Heart left ventricle (tissue), 16 donors: Measurements from ENCODE around the gene KCNA1. TPM values are rescaled to one million over a fixed set of nuclear protein-coding genes. Genes with fewer than 3 reads are reported as not detected.

Experiments
- ATAC-seq, 4 donors: fragments of 200-7000 bp; cut with Tn5 transposase; one replicate each; pipeline ENCODE4 v1.9.1; 2020 to 2022; ENCODE audit warnings: moderate library complexity in 4 of 4, mild to moderate bottlenecking in 3 of 4, moderate number of reproducible peaks in 1 of 4
- DNase-seq, 5 donors: peaks; one replicate each; pipeline ENCODE4 v3.0.0-alpha.2; 2020
- H3K27ac ChIP-seq, 12 donors: fragments of 200-600 bp; sonication (generic) in 4 of 12; one replicate each; pipeline versions ENCODE4 v1.5.0 to v1.8.0; 2016 to 2022; ENCODE audit warnings: mild to moderate bottlenecking in 2 of 12
- H3K27me3 ChIP-seq, 9 donors: fragments of 200-600 bp; sonication (generic) in 2 of 9; one replicate each; pipeline versions ENCODE4 v1.5.1 to v1.8.0; 2016 to 2022; ENCODE audit warnings: mild to moderate bottlenecking in 3 of 9
- H3K36me3 ChIP-seq, 9 donors: fragments of 200-600 bp; sonication (generic) in 2 of 9; one replicate each; pipeline versions ENCODE4 v1.5.0 to v1.8.0; 2018 to 2022; ENCODE audit warnings: mild to moderate bottlenecking in 2 of 9
- H3K4me1 ChIP-seq, 12 donors: fragments of 200-600 bp; sonication (generic) in 4 of 12; one replicate each; pipeline versions ENCODE4 v1.5.0 to v1.8.0; 2016 to 2022; ENCODE audit warnings: mild to moderate bottlenecking in 3 of 12
- H3K4me3 ChIP-seq, 12 donors: fragments of 200-600 bp; sonication (generic) in 4 of 12; one replicate each; pipeline versions ENCODE4 v1.5.0 to v1.8.0; 2017 to 2022; ENCODE audit warnings: mild to moderate bottlenecking in 9 of 12, moderate library complexity in 4 of 12
- H3K9me3 ChIP-seq, 12 donors: fragments of 200-600 bp; sonication (generic) in 4 of 12; one replicate each; pipeline versions ENCODE4 v1.5.0 to v1.8.0; 2016 to 2022; ENCODE audit warnings: mild to moderate bottlenecking in 1 of 12
- CTCF ChIP-seq, 12 donors: fragments of 200-600 bp; sonication (generic) in 4 of 12; IDR thresholded peaks; one replicate each; pipeline versions ENCODE4 v1.5.0 to v1.8.0; 2018 to 2022; ENCODE audit warnings: antibody characterized with exemption in 12 of 12, mild to moderate bottlenecking in 5 of 12
- POLR2A ChIP-seq, 2 donors: fragments of 450-650 bp; IDR thresholded peaks; one replicate each; pipeline ENCODE4 v1.6.1; 2017; ENCODE audit warnings: antibody characterized with exemption in 2 of 2, mild to moderate bottlenecking in 2 of 2, moderate library complexity in 2 of 2
- WGBS, 4 donors: extraction: QIAGEN DNeasy Blood & Tissue Kit in 2 of 4; methylation state at CpG; one replicate each; pipeline versions ENCODE4 v1.1.5 to v1.1.7; 2013 to 2018; 5-methylcytosine and 5-hydroxymethylcytosine counted together
- intact Hi-C, 10 donors: fragments of 100-400 bp; cut with DNase I; formaldehyde crosslinking; loops; one replicate each; pipeline versions ENCODE4 v1.11.1 to v1.14.2; 2022
- polyA plus RNA-seq, 2 donors: library from polyadenylated mRNA; stranded (reverse); fragments of 200-250 nt; gene quantifications; one replicate each; pipeline ENCODE4 v1.2.3, GENCODE V29; 2013
- total RNA-seq, 9 donors: library from RNA; depleted of rRNA in 2 of 9; stranded (reverse); fragments of >200 nt in 2 of 9; fragmentation: NEBNext Ultra II Directional in 3 of 9; extraction: Animal tissue kit (Norgen Biotek cat#: 25700) in 3 of 9; gene quantifications; one replicate each; pipeline versions ENCODE4 v1.1.0 to v1.2.4, GENCODE V29; 2016 to 2023
- donor health status: ischemic (EF 13 %, LVEDD 7.1; RV severe dilation, severe dysfunction).
- donor health status: healthy with polysubstance abuse.
- donor health status: DM: no; HTN: yes; CAD: no.
- donor health status: DM: no; HTN: no; CAD: no.
- donor health status: ischemic (EF 25% LVEDD 6.9; RV normal size, moderate dysfunction).
- donor health status: ischemic (EF 25% LVEDD 5.7; RV mildly dilated, moderate dysfunction).
- donor health status: healthy.
- donor health status: DM: yes; HTN: yes; CAD: no.
- donor health status: ischemic (EF 35%, LVEDD 5.7; RV mildly dilated, moderate dysfunction).
- donor health status: nonischemic (EF 11% LVEDD 7.7; RV severe dilation, severe dysfunction).
- donor health status: DM: yes; HTN: yes; CAD: no.
- donor health status: PGD.
- donor health status: ischemic (EF 29% LVEDD 5.4; RV normal size, mild dysfunction).
- donor health status: nonischemic (EF 23%, LVEDD 6.1; RV moderate dilation, normal function).

KCNA1 gene
- total and polyA plus RNA-seq, 11 donors = 0.04 to 0.34 TPM; not detected in 9

- H3K36me3 ChIP-seq = no peaks in the 10 kb centered on the region
- no peak overlapping the region for H3K4me3 ChIP-seq
- WGBS, 4 donors = 52 to 88% (median 80%) methylated on average over 4 of the region's 4 CpGs
- H3K27ac ChIP-seq = no peak overlapping the region
- H3K4me1 ChIP-seq = no peaks in the 10 kb centered on the region
- intact Hi-C loops = no loop called here
- ATAC-seq (no peak), DNase-seq (no peak)
- TF ChIP-seq POLR2A (IDR thresholded peaks at IDR 0.05) (no peak), CTCF (IDR thresholded peaks at IDR 0.05) (no peak)
- peaks cover 0 to 26% (median 0%) of the 10 kb centered on the region in 9 donors for H3K27me3 ChIP-seq
- H3K9me3 ChIP-seq = no peaks in the 10 kb centered on the region
Observed at GRCh38 chr12:4943938-4944284, 34.2 kb downstream of the KCNA1 start.

- no peaks in the 10 kb centered on the region for H3K4me1 ChIP-seq
- no peaks in the 10 kb centered on the region for H3K36me3 ChIP-seq
- intact Hi-C loops = no loop called here
- DNase-seq (no peak), ATAC-seq (no peak)
- H3K4me3 ChIP-seq = no peak overlapping the region
- H3K27me3 ChIP-seq = peaks cover 0 to 36% (median 0%) of the 10 kb centered on the region in 9 donors
- TF ChIP-seq CTCF (IDR thresholded peaks at IDR 0.05) = no peak
- TF ChIP-seq POLR2A (IDR thresholded peaks at IDR 0.05) = no peak
- H3K27ac ChIP-seq = no peak overlapping the region
- H3K9me3 ChIP-seq = no peaks in the 10 kb centered on the region
- WGBS, 4 donors = 69 to 80% (median 75%) methylated on average over 12 of the region's 12 CpGs
Observed at GRCh38 chr12:4947253-4947652, 37.5 kb downstream of the KCNA1 start.

- intact Hi-C loops = no loop called here
- Histone ChIP-seq H3K4me3 (no peak overlapping the region), H3K27me3 (peaks cover 0 to 58% (median 0%) of the 10 kb centered on the region in 9 donors), H3K4me1 (no peaks in the 10 kb centered on the region), H3K9me3 (no peaks in the 10 kb centered on the region), H3K27ac (no peak overlapping the region), H3K36me3 (no peaks in the 10 kb centered on the region)
- WGBS, 4 donors = 85 to 89% (median 88%) methylated on average over 7 of the region's 7 CpGs
- DNase-seq = no peak
- TF ChIP-seq POLR2A (IDR thresholded peaks at IDR 0.05) = no peak
- TF ChIP-seq CTCF (IDR thresholded peaks at IDR 0.05) = no peak
- ATAC-seq = no peak
Observed at GRCh38 chr12:4951083-4951482, 41.4 kb downstream of the KCNA1 start.

- H3K4me1 ChIP-seq = no peaks in the 10 kb centered on the region
- no peak overlapping the region for H3K27ac ChIP-seq
- H3K4me3 ChIP-seq = no peak overlapping the region
- DNase-seq (no peak), ATAC-seq (no peak)
- peaks cover 0 to 58% (median 0%) of the 10 kb centered on the region in 9 donors for H3K27me3 ChIP-seq
- H3K36me3 ChIP-seq = no peaks in the 10 kb centered on the region
- WGBS, 4 donors = 60 to 83% (median 74%) methylated on average over 3 of the region's 3 CpGs
- intact Hi-C loops = no loop called here
- TF ChIP-seq POLR2A (IDR thresholded peaks at IDR 0.05) (no peak), CTCF (IDR thresholded peaks at IDR 0.05) (no peak)
- no peaks in the 10 kb centered on the region for H3K9me3 ChIP-seq
Observed at GRCh38 chr12:4951601-4952000, 41.9 kb downstream of the KCNA1 start.
